A549 (cell line): ENCODE data around the gene DMBT1. TPM values are rescaled to one million over a fixed set of nuclear protein-coding genes. Genes with fewer than 3 reads are reported as not detected.
"Not testable (repeated sequence)": the region's sequence is repeated elsewhere in the genome, so short reads cannot be mapped to it uniquely, and the experiment has no call there.

Experiments used
- ATAC-seq, 2 experiments: fragments of 200-7000 bp in 1 of 2; fragments of >200 bp in 1 of 2; cut with Nextera tagmentation in 1 of 2; cut with Tn5 transposase in 1 of 2; 3 replicates each; pipeline versions ENCODE4 v1.8.0 to v1.9.1; 2018 to 2020; ENCODE audit warnings: mild to moderate bottlenecking in 1 of 2, moderate library complexity in 1 of 2
- CTCF ChIA-PET: fragments of 300-600 bp; sonication (Branson Sonifier 250); formaldehyde crosslinking; extraction: SDS; loops from one replicate; lab custom pipeline; 2021; ENCODE audit warnings: antibody characterized with exemption, inconsistent platforms; lab: Yijun Ruan, JAX
- POLR2A ChIA-PET: fragments of 350-600 bp; formaldehyde crosslinking; extraction: SDS; loops from one replicate; lab custom pipeline; 2021; ENCODE audit warnings: antibody characterized with exemption, inconsistent platforms; lab: Yijun Ruan, JAX
- DNase-seq, 2 experiments: peaks; one replicate each; pipeline versions ENCODE4 v3.0.0 to v3.0.0-alpha.2; 2011 to 2016; ENCODE audit warnings: low read depth in 1 of 2, low spot score in 1 of 2
- FAIRE-seq: peaks from 2 replicates; lab custom pipeline; 2011; peaks lifted over from hg19 to GRCh38; lab: Jason Lieb, UNC
- H3K27ac ChIP-seq, 2 experiments: fragments of >200 bp; sonication (Bioruptor Twin); formaldehyde crosslinking; 3 replicates each; pipeline ENCODE4 v1.5.1; 2016 to 2017
- H3K4me1 ChIP-seq: fragments of >200 bp; sonication (Bioruptor Twin); formaldehyde crosslinking; 3 replicates; pipeline ENCODE4 v1.6.1; 2016
- H3K4me2 ChIP-seq: fragments of >200 bp; sonication (Bioruptor Twin); formaldehyde crosslinking; 3 replicates; pipeline ENCODE4 v1.6.1; 2016
- H3K4me3 ChIP-seq: fragments of >200 bp; sonication (Bioruptor Twin); formaldehyde crosslinking; 3 replicates; pipeline ENCODE4 v1.5.1; 2016
- H3K9me3 ChIP-seq: fragments of >200 bp; sonication (Bioruptor Twin); formaldehyde crosslinking; 3 replicates; pipeline ENCODE4 v1.6.1; 2016
- ATOH8 ChIP-seq: fragments of 250-450 bp; sonication (Bioruptor Pico); IDR thresholded peaks from 2 replicates; pipeline ENCODE4 v1.5.0; 2020; ENCODE audit warnings: low read depth, mild to moderate bottlenecking, moderate library complexity
- CBX2 ChIP-seq: fragments of 200-600 bp; sonication (generic); IDR thresholded peaks from 2 replicates; pipeline ENCODE4 v1.6.1; 2016; ENCODE audit warnings: low read depth, mild to moderate bottlenecking, borderline replicate concordance
- EHF ChIP-seq: fragments of 250-450 bp; sonication (Bioruptor Pico); IDR thresholded peaks from 2 replicates; pipeline ENCODE4 v1.5.0; 2020; ENCODE audit warnings: mild to moderate bottlenecking
- EHMT2 ChIP-seq: fragments of 200-600 bp; sonication (generic); IDR thresholded peaks from 2 replicates; pipeline ENCODE4 v1.6.1; 2016; ENCODE audit warnings: antibody characterized with exemption, low read depth, mild to moderate bottlenecking, moderate library complexity
- FOSL2 ChIP-seq, 2 experiments: fragments of 450-650 bp in 1 of 2; fragments of >200 bp in 1 of 2; sonication (Bioruptor Twin) in 1 of 2; formaldehyde crosslinking; IDR thresholded peaks; 2 replicates each; pipeline versions ENCODE4 v1.5.0 to v1.6.1; 2016 to 2020; ENCODE audit warnings: mild to moderate bottlenecking in 1 of 2, moderate library complexity in 1 of 2
- HDAC2 ChIP-seq: fragments of 200-600 bp; sonication (generic); IDR thresholded peaks from 2 replicates; pipeline ENCODE4 v1.6.1; 2016
- KDM1A ChIP-seq: fragments of 200-600 bp; sonication (generic); IDR thresholded peaks from 2 replicates; pipeline ENCODE4 v1.6.1; 2016; ENCODE audit warnings: low read depth, mild to moderate bottlenecking
- MAFK ChIP-seq: fragments of 450-650 bp; IDR thresholded peaks from 2 replicates; pipeline ENCODE4 v1.6.1; 2014; ENCODE audit not compliant: partially characterized antibody
- MAX ChIP-seq: IDR thresholded peaks from 2 replicates; pipeline ENCODE4 v1.6.1; 2012
- MAZ ChIP-seq: fragments of 150-350 bp; IDR thresholded peaks from 2 replicates; pipeline ENCODE4 v1.6.1; 2014; ENCODE audit warnings: antibody characterized with exemption, low read depth, low read length, borderline replicate concordance
- NPAS2 ChIP-seq: fragments of 250-450 bp; sonication (Bioruptor Pico); IDR thresholded peaks from 2 replicates; pipeline ENCODE4 v1.8.0; 2022; ENCODE audit warnings: mild to moderate bottlenecking, moderate library complexity, borderline replicate concordance
- NR3C1 ChIP-seq: fragments of >200 bp; sonication (Bioruptor Twin); formaldehyde crosslinking; IDR thresholded peaks from 3 replicates; pipeline ENCODE4 v1.6.1; 2017
- RAD21 ChIP-seq, 2 experiments: fragments of >200 bp in 1 of 2; sonication (Bioruptor Twin) in 1 of 2; formaldehyde crosslinking in 1 of 2; IDR thresholded peaks in 1 of 2; conservative IDR thresholded peaks in 1 of 2; 2 replicates in 1 of 2; 3 replicates in 1 of 2; pipeline ENCODE4 v1.6.1; 2012 to 2018; ENCODE audit warnings: inconsistent platforms in 1 of 2
- TFCP2L1 ChIP-seq: fragments of 250-450 bp; sonication (Bioruptor Pico); IDR thresholded peaks from 2 replicates; pipeline ENCODE4 v1.5.0; 2021; ENCODE audit warnings: mild to moderate bottlenecking
- WGBS: methylation state at CpG from one replicate; pipeline ENCODE4 v1.1.6; 2017; ENCODE audit errors: missing lambda C conversion rate; 5-methylcytosine and 5-hydroxymethylcytosine counted together
- polyA plus RNA-seq, 4 experiments: library from polyadenylated mRNA; depleted of rRNA in 3 of 4; stranded (reverse); fragments of >200 nt; fragmentation: RNase III in 1 of 4; extraction: RNeasy Plus Mini Kit Qiagen cat#74134 plus additional on column Dnase treatment in 1 of 4; gene quantifications; 2 replicates in 3 of 4; 3 replicates in 1 of 4; pipeline ENCODE4 v1.2.3, GENCODE V29; 2011 to 2017
- TF ChIP-seq, protein P1 (sequence below): fragments of 250-450 bp; sonication (Bioruptor Pico); IDR thresholded peaks from 2 replicates; pipeline ENCODE4 v1.5.0; 2021; ENCODE audit warnings: mild to moderate bottlenecking, moderate library complexity, borderline replicate concordance
- TF ChIP-seq, protein P2 (sequence below): IDR thresholded peaks from 2 replicates; pipeline ENCODE4 v1.6.1; 2012

Gene DMBT1
- polyA plus RNA-seq, 2 of the 4 experiments (the other 2 are of a cell fraction) = 0.01 to 0.03 TPM

DNA sequence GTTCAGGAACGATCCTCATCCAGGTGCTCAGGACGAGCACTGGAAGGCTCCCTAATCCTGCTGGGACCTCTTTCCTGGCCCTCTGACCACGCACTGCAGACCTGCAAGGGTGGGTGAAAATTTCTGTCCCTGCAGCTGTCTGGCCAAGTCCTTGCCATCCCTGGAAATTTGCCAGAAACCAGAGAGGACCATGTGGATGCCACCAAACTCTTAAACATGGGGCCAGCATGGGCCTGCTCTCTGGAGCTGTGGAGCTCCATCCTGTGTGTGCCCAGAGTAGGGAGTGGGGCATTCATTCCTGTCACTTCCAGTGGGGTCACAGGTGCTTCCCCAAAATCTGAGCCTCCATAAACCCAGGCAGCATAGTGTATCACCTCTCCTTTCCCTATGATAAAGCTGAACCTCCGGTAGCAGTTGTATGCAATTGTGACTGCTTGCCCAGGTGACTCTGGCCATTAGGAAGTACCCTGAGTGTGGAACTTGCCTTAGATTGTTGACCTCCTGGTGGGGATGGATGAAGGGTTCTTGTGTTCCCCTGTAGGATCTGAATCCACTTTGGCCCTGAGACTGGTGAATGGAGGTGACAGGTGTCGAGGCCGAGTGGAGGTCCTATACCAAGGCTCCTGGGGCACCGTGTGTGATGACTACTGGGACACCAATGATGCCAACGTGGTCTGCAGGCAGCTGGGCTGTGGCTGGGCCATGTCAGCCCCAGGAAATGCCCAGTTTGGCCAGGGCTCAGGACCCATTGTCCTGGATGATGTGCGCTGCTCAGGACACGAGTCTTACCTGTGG, 57.1 kb downstream of the DMBT1 start (continued):
- no peak for TF ChIP-seq EHMT2

DNA sequence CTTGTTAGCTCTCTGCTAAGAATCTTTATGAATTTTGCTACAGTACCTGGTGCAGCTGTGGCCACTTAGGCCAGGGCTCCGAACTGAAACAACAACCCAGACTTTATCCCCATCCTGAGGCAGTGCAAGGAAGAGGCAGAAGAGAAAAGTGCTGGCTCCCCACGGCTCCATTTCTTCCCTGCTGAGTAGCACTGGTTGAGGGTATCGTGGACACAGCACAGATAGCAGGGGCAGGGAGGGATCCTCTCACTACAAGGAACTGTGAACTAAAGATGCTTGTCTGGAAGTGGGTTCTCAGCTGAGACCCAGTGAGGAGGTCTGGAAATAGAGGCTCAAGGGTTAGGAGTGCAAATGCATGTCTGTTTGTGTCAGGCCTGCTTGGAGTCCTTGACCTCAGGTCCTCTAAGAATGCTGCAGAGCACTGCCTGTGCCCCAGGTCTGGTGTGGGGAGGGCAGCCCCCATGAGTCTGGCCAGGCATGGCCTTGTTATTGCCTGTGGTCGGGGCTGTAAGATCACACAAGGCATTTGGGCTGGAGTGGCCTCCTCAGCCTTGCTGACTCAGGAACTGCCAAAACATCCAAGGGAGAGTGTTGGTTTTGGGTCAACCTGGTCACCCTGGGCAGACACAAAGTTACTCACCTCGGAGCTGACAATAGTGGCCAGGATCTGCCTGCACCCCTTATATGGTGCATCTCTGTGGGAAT, 58.1 kb downstream of the DMBT1 start:
- POLR2A ChIA-PET = no interaction called here
- CTCF ChIA-PET = interaction anchor here (1.0 to 1.5 kb wide), 3 partner anchors 11 to 53 kb away, joined by 3 read pairs; no protein-coding TSS in a partner anchor
- 11% methylated on average over 5 of the region's 5 CpGs for WGBS
- Histone ChIP-seq H3K4me3 (no peak overlapping the region), H3K9me3 (no peaks in the 10 kb centered on the region), H3K4me2 (no peak overlapping the region)
- no peak for DNase-seq
- TF ChIP-seq EHF (CRISPR knock-in tag) = no peak
- TF ChIP-seq CBX2 = no peak
- TF ChIP-seq, all 56 proteins: peak for 0
- ATAC-seq = no peak
- Histone ChIP-seq H3K4me1 (no peaks in the 10 kb centered on the region), H3K27ac (no peak overlapping the region)
- no peak for FAIRE-seq

- H3K27ac ChIP-seq, POLR2A ChIA-PET, H3K9me3 ChIP-seq, ATAC-seq, CTCF ChIA-PET, FAIRE-seq, H3K4me3 ChIP-seq, H3K4me1 ChIP-seq, H3K4me2 ChIP-seq, DNase-seq: not testable (repeated sequence)
- 10% methylated on average over 7 of the region's 8 CpGs for WGBS
Measured at GRCh38 chr10:122620961-122621360, 60.4 kb downstream of the DMBT1 start.

- ChIA-PET CTCF (no interaction called here), POLR2A (no interaction called here)
- no peak overlapping the region for H3K4me2 ChIP-seq
- FAIRE-seq (no peak), DNase-seq (no peak), ATAC-seq (no peak)
- H3K4me3 ChIP-seq = no peak overlapping the region
- TF ChIP-seq, protein P1, sequence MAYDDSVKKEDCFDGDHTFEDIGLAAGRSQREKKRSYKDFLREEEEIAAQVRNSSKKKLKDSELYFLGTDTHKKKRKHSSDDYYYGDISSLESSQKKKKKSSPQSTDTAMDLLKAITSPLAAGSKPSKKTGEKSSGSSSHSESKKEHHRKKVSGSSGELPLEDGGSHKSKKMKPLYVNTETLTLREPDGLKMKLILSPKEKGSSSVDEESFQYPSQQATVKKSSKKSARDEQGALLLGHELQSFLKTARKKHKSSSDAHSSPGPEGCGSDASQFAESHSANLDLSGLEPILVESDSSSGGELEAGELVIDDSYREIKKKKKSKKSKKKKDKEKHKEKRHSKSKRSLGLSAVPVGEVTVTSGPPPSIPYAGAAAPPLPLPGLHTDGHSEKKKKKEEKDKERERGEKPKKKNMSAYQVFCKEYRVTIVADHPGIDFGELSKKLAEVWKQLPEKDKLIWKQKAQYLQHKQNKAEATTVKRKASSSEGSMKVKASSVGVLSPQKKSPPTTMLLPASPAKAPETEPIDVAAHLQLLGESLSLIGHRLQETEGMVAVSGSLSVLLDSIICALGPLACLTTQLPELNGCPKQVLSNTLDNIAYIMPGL = no peak
- no peak for TF ChIP-seq KDM1A
- no peak for TF ChIP-seq NR3C1
- TF ChIP-seq ATOH8 (CRISPR knock-in tag) = no peak
- TF ChIP-seq MAFK = no peak
- TF ChIP-seq RAD21 (conservative IDR thresholded peaks at IDR 0.05 in 1 of 2, IDR thresholded peaks at IDR 0.05 in 1 of 2) = no peak
- TF ChIP-seq, protein P2, sequence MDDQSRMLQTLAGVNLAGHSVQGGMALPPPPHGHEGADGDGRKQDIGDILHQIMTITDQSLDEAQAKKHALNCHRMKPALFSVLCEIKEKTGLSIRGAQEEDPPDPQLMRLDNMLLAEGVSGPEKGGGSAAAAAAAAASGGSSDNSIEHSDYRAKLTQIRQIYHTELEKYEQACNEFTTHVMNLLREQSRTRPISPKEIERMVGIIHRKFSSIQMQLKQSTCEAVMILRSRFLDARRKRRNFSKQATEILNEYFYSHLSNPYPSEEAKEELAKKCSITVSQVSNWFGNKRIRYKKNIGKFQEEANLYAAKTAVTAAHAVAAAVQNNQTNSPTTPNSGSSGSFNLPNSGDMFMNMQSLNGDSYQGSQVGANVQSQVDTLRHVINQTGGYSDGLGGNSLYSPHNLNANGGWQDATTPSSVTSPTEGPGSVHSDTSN = no peak
- TF ChIP-seq MAX = no peak
- TF ChIP-seq NPAS2 (CRISPR knock-in tag) = no peak
- TF ChIP-seq TFCP2L1 = no peak
- TF ChIP-seq HDAC2 = no peak
- TF ChIP-seq FOSL2 (IDR thresholded peaks at IDR 0.05) = no peak
- no peak for TF ChIP-seq FOSL2 (CRISPR knock-in tag; IDR thresholded peaks at IDR 0.05)
- TF ChIP-seq MAZ = no peak
- no peaks in the 10 kb centered on the region for H3K9me3 ChIP-seq
- 72% methylated on average over 2 of the region's 5 CpGs for WGBS
- no peaks in the 10 kb centered on the region for H3K4me1 ChIP-seq
- no peak overlapping the region for H3K27ac ChIP-seq
Measured at GRCh38 chr10:122624546-122624945, 64.0 kb downstream of the DMBT1 start.
